Keratinocyte (primary cell): ENCODE results near the gene TSPAN2. TPM values are rescaled to one million over a fixed set of nuclear protein-coding genes. Genes with fewer than 3 reads are reported as not detected.

ENCODE experiments used
- DNase-seq: peaks from one replicate; pipeline ENCODE4 v3.0.0-alpha.2; 2011; ENCODE audit warnings: low read depth, missing footprints, low spot score
- FAIRE-seq: peaks from 2 replicates; lab custom pipeline; 2011; peaks lifted over from hg19 to GRCh38; lab: Jason Lieb, UNC
- H2AFZ ChIP-seq: 2 replicates; pipeline ENCODE4 v1.6.0; 2012; ENCODE audit warnings: low read length, control low read depth, inconsistent platforms; ENCODE audit not compliant: control insufficient read depth
- H3K27ac ChIP-seq: 2 replicates; pipeline ENCODE4 v1.5.1; 2011; ENCODE audit warnings: low read length; ENCODE audit not compliant: control insufficient read depth, insufficient read depth
- H3K27me3 ChIP-seq: 3 replicates; pipeline ENCODE4 v1.6.0; 2011; ENCODE audit warnings: low read length; ENCODE audit not compliant: control insufficient read depth, insufficient read depth; ENCODE audit errors: extremely low read depth
- H3K36me3 ChIP-seq, 2 experiments: 2 replicates in 1 of 2; 3 replicates in 1 of 2; pipeline ENCODE4 v1.5.1; 2011; ENCODE audit warnings: low read length in 2 of 2, mild to moderate bottlenecking in 1 of 2; ENCODE audit not compliant: control insufficient read depth in 2 of 2, insufficient read depth in 2 of 2; ENCODE audit errors: extremely low read depth in 1 of 2
- H3K4me1 ChIP-seq: 3 replicates; pipeline ENCODE4 v1.5.1; 2011; ENCODE audit warnings: low read length; ENCODE audit not compliant: control insufficient read depth, insufficient read depth; ENCODE audit errors: extremely low read depth
- H3K4me2 ChIP-seq: 3 replicates; pipeline ENCODE4 v1.6.0; 2011; ENCODE audit warnings: low read depth, low read length; ENCODE audit not compliant: control insufficient read depth, insufficient read depth; ENCODE audit errors: extremely low read depth
- H3K4me3 ChIP-seq, 3 experiments: fragments of 200-600 bp in 1 of 3; sonication (generic) in 1 of 3; 2 replicates in 2 of 3; 3 replicates in 1 of 3; pipeline ENCODE4 v1.5.1; 2011 to 2016; ENCODE audit warnings: low read length in 3 of 3, mild to moderate bottlenecking in 3 of 3, control low read depth in 2 of 3, inconsistent platforms in 1 of 3, low read depth in 1 of 3, mixed read lengths in 1 of 3, mixed run types in 1 of 3, moderate library complexity in 1 of 3; ENCODE audit not compliant: control insufficient read depth in 2 of 3, insufficient read depth in 2 of 3; ENCODE audit errors: extremely low read depth in 1 of 3
- H3K79me2 ChIP-seq: 2 replicates; pipeline ENCODE4 v1.6.0; 2012; ENCODE audit warnings: low read length; ENCODE audit not compliant: control insufficient read depth, insufficient read depth
- H3K9ac ChIP-seq: 3 replicates; pipeline ENCODE4 v1.6.0; 2011; ENCODE audit warnings: low read length; ENCODE audit not compliant: control insufficient read depth, insufficient read depth; ENCODE audit errors: extremely low read depth
- H3K9me1 ChIP-seq: 3 replicates; pipeline ENCODE4 v1.6.0; 2011; ENCODE audit warnings: low read length; ENCODE audit not compliant: control insufficient read depth, insufficient read depth; ENCODE audit errors: extremely low read depth
- H3K9me3 ChIP-seq: 2 replicates; pipeline ENCODE4 v1.5.1; 2012; ENCODE audit warnings: low read depth, low read length; ENCODE audit not compliant: control insufficient read depth
- H4K20me1 ChIP-seq: 3 replicates; pipeline ENCODE4 v1.6.0; 2011; ENCODE audit warnings: low read length; ENCODE audit not compliant: control insufficient read depth, insufficient read depth; ENCODE audit errors: extremely low read depth
- EZH2 ChIP-seq: IDR thresholded peaks from one replicate; pipeline ENCODE4 v1.6.1; 2012; ENCODE audit warnings: inconsistent platforms, mild to moderate bottlenecking, low read length, moderate library complexity
- dilution Hi-C: fragments of 300-500 bp; cut with MboI; formaldehyde crosslinking; loops from one replicate; pipeline ENCODE4 v1.7.0; 2020; ENCODE audit warnings: low sequenced_read_pairs; ENCODE audit not compliant: extremely low pct_ligation_motif_present
- polyA plus RNA-seq, 5 experiments: library from polyadenylated mRNA; depleted of rRNA in 3 of 5; stranded (reverse) in 3 of 5; stranded (forward) in 1 of 5; unstranded in 1 of 5; fragments of >200 nt; gene quantifications; 1 replicate in 1 of 5; 2 replicates in 3 of 5; 3 replicates in 1 of 5; pipeline versions ENCODE4 v1.2.1 to v1.2.3, GENCODE V29; 2011 to 2012; ENCODE audit warnings: missing spikeins in 2 of 5, low read depth in 1 of 5, low replicate concordance in 1 of 5
- TF ChIP-seq, protein P1 (sequence below), 3 experiments: IDR thresholded peaks in 1 of 3; conservative IDR thresholded peaks in 1 of 3; optimal IDR thresholded peaks in 1 of 3; 2 replicates in 2 of 3; 3 replicates in 1 of 3; pipeline versions ENCODE3 to v1.5.1; 2011; ENCODE audit warnings: low read length in 3 of 3, mild to moderate bottlenecking in 3 of 3, moderate library complexity in 2 of 3, control low read depth in 1 of 3, inconsistent platforms in 1 of 3; ENCODE audit not compliant: insufficient read depth in 2 of 3; ENCODE audit errors: extremely low read depth in 1 of 3

Gene TSPAN2
- polyA plus RNA-seq, 1 donor (not counting 4 experiments of a cell fraction or from before 2014, with no cell fraction given) = 0.37 TPM

- DNase-seq (no peak), FAIRE-seq (no peak)
- Histone ChIP-seq H3K9ac (no peak overlapping the region), H3K36me3 (no peaks in the 10 kb centered on the region), H3K27ac (no peak overlapping the region), H3K9me3 (no peaks in the 10 kb centered on the region), H3K4me3 (no peak overlapping the region), H3K27me3 (no peaks in the 10 kb centered on the region), H3K9me1 (no peaks in the 10 kb centered on the region), H2AFZ (no peak overlapping the region), H3K4me2 (no peak overlapping the region), H4K20me1 (no peaks in the 10 kb centered on the region), H3K4me1 (no peaks in the 10 kb centered on the region), H3K79me2 (no peaks in the 10 kb centered on the region)
- dilution Hi-C loops = loop anchor here (25.0 kb wide), 1 partner anchor 335 kb away; no protein-coding TSS in a partner anchor
- no peak for TF ChIP-seq EZH2
- TF ChIP-seq, protein P1, sequence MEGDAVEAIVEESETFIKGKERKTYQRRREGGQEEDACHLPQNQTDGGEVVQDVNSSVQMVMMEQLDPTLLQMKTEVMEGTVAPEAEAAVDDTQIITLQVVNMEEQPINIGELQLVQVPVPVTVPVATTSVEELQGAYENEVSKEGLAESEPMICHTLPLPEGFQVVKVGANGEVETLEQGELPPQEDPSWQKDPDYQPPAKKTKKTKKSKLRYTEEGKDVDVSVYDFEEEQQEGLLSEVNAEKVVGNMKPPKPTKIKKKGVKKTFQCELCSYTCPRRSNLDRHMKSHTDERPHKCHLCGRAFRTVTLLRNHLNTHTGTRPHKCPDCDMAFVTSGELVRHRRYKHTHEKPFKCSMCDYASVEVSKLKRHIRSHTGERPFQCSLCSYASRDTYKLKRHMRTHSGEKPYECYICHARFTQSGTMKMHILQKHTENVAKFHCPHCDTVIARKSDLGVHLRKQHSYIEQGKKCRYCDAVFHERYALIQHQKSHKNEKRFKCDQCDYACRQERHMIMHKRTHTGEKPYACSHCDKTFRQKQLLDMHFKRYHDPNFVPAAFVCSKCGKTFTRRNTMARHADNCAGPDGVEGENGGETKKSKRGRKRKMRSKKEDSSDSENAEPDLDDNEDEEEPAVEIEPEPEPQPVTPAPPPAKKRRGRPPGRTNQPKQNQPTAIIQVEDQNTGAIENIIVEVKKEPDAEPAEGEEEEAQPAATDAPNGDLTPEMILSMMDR (optimal IDR thresholded peaks at IDR 0.05 in 1 of 3, IDR thresholded peaks at IDR 0.05 in 1 of 3, conservative IDR thresholded peaks at IDR 0.05 in 1 of 3; ENCODE audit: extremely low read depth in 1 of 3, insufficient read depth in 2 of 3, low read length in 3 of 3) = no peak
Measured at GRCh38 chr1:115127539-115127938, 38.2 kb upstream of the TSPAN2 start.

DNA sequence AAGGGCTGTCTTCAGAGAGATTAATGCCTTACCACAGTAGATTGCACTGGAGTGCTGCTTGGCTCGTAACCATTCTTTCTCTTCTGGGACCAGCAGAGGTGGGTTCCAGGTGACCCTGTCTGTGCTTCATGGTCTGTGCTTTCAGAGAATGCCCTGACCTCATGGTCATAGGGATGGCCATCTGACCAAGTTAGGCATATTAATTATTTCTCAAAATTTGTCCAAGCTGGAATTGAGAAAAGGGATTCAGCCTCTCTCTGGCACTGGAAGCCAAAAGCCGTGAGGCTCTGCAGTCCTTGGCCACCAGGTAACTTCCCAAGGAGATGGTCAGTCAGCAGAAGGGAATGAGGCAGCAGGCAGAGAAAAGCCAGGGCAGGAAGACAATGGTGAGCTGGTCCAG, 37.2 kb upstream of the TSPAN2 start:
- Histone ChIP-seq H2AFZ (no peak overlapping the region), H3K36me3 (no peaks in the 10 kb centered on the region)
- dilution Hi-C loops = loop anchor here (25.0 kb wide), 1 partner anchor 336 kb away; no protein-coding TSS in a partner anchor

More for the DNA sequence above, 37.2 kb upstream of the TSPAN2 start:
- DNase-seq (no peak), FAIRE-seq (no peak)
- H3K9me1 ChIP-seq = no peaks in the 10 kb centered on the region
- H3K27ac ChIP-seq = no peak overlapping the region
- no peaks in the 10 kb centered on the region for H3K27me3 ChIP-seq
- TF ChIP-seq, protein P1 (optimal IDR thresholded peaks at IDR 0.05 in 1 of 3, IDR thresholded peaks at IDR 0.05 in 1 of 3, conservative IDR thresholded peaks at IDR 0.05 in 1 of 3; ENCODE audit: extremely low read depth in 1 of 3, insufficient read depth in 2 of 3, low read length in 3 of 3) = no peak
- no peak for TF ChIP-seq EZH2
- H3K79me2 ChIP-seq = no peaks in the 10 kb centered on the region
- H3K4me2 ChIP-seq = no peak overlapping the region
- no peak overlapping the region for H3K9ac ChIP-seq
- no peak overlapping the region for H3K4me3 ChIP-seq
- H4K20me1 ChIP-seq = no peaks in the 10 kb centered on the region
- no peaks in the 10 kb centered on the region for H3K4me1 ChIP-seq
- H3K9me3 ChIP-seq = peaks cover 2% of the 10 kb centered on the region
